Coronary artery (tissue), 2 donors: ENCODE measurements around the gene PITPNM3.

Source experiments
- DNase-seq: peaks from one replicate; pipeline ENCODE4 v3.0.0-alpha.2; 2017; ENCODE audit warnings: low spot score
- H3K27ac ChIP-seq, 2 donors: fragments of 200-600 bp; sonication (generic); one replicate each; pipeline ENCODE4 v1.5.1; 2016 to 2019
- H3K4me3 ChIP-seq: fragments of 200-600 bp; sonication (generic); 2 replicates; pipeline ENCODE4 v1.5.1; 2016; ENCODE audit warnings: mild to moderate bottlenecking, moderate library complexity
- TF ChIP-seq, protein P1 (sequence below): fragments of 200-600 bp; sonication (generic); IDR thresholded peaks from one replicate; pipeline ENCODE4 v1.5.1; 2019; ENCODE audit warnings: antibody characterized with exemption

PITPNM3 gene

DNA sequence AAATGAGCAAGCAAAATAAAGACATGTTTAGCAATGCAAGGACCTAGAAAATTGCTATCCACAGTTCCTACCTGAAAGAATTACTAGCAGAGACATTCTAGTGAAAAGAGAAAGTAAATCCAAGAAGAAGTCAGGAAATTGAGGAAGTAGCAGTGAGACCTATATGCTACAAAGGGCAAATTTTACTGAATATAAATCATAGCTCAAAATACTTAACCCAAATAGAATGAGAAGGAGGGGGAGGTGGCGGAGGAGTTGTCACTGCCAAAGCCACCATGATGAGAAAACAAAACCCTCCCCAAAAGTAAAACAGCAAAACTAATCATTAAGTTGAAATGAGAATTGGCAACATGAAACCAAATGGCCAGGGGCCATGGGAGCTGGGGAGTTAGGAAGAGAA is 39.3 kb downstream of the PITPNM3 start:
- no peak overlapping the region for H3K4me3 ChIP-seq
- TF ChIP-seq, protein P1, sequence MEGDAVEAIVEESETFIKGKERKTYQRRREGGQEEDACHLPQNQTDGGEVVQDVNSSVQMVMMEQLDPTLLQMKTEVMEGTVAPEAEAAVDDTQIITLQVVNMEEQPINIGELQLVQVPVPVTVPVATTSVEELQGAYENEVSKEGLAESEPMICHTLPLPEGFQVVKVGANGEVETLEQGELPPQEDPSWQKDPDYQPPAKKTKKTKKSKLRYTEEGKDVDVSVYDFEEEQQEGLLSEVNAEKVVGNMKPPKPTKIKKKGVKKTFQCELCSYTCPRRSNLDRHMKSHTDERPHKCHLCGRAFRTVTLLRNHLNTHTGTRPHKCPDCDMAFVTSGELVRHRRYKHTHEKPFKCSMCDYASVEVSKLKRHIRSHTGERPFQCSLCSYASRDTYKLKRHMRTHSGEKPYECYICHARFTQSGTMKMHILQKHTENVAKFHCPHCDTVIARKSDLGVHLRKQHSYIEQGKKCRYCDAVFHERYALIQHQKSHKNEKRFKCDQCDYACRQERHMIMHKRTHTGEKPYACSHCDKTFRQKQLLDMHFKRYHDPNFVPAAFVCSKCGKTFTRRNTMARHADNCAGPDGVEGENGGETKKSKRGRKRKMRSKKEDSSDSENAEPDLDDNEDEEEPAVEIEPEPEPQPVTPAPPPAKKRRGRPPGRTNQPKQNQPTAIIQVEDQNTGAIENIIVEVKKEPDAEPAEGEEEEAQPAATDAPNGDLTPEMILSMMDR: no peak
- DNase-seq: no peak
- H3K27ac ChIP-seq: no peak overlapping the region

DNA sequence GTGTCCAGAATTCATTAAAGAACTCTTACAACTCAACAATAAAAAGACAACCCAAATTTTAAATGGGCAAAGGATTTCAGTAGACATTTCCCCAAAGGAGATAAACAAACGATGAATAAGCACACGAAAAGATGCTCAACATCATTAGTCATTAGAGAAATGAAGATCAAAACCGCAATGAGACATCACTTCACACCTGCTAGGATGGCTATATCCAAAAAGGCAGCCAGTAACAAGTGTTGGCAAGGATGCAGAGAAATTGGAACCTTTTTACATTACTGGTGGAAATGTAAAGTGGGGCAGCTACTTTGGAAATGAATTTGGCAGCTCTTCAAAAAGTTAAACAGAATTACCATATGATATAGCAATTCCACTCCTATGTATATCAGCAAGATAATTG is 42.0 kb downstream of the PITPNM3 start:
- Histone ChIP-seq H3K4me3 (no peak overlapping the region), H3K27ac (no peak overlapping the region)
- DNase-seq: no peak
- TF ChIP-seq, protein P1: no peak

DNA sequence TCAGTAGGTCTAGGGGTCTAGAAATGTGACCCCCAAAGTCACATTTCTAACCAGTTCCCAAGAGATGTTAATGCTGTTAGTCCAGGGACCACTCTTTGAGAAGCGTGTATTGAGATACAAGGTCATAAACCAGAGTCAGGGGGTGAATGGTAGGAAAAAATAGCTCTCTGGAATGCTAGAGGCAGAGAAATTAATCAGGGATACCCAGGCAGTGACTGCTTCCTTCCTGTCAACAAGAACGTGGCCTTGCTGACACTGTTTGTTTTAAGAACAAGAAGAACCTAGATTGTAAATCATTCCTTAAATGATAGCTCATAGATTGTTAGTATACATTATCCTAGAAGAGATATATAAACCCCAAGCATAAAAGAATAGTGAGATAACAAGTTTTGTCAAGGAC is 43.8 kb downstream of the PITPNM3 start:
- Histone ChIP-seq H3K4me3 (no peak overlapping the region), H3K27ac (no peak overlapping the region)
- peak; percentile 24 for DNase-seq
- TF ChIP-seq, protein P1: no peak

DNA sequence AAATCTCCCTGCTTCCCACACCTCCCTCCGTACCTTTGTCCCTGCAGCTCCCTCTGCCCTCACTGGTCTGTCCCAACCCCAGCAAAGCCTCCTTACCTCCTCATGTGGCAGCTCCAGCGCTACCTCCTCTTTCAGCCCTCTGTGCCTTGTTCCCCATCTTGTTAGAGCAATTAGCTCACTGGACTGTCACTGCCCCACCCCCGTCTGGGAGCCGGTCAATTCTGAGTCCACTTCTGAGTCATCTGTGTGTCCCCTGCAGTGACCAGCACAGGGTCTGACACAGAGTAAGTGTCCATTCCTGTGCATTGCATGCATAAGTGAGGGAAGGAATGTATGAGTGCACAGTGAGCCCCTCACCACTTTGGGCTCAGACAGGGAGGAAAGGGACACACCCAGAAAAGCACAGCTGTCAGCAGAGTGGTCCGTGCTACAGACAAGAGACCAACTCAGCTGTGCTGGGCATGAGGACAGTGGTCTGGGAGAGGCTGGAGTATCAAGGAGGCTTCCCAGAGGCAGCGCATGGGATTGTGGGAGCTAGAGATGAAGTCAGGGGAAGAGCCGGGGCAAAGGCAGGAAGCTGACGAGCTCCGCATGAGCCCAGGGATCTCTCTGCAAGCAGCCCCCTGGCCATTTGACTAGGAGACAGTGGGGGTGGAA is 45.9 kb downstream of the PITPNM3 start:
- DNase-seq: peak; percentile 54
- Histone ChIP-seq H3K4me3 (no peak overlapping the region), H3K27ac (no peak overlapping the region)
- TF ChIP-seq, protein P1: no peak

DNA sequence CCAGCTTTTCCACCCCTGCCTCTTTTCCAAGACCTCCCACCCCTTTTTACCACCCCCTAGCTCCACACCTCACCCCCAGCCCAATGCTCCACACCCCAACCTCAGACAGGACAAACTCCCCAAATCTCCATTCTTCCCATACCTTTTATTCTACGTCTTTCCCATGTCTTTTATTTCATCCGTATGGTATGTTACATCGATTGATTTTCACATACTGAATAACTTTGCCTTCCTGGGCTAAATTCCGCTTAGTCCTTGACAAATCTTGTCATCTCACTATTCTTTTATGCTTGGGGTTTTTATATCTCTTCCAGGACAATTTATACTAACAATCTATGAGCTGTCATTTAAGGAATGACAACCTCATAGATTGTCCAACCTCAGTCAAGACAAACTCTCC is 46.4 kb downstream of the PITPNM3 start:
- DNase-seq: no peak
- H3K4me3 ChIP-seq: no peak overlapping the region
- H3K27ac ChIP-seq: no peak overlapping the region
- TF ChIP-seq, protein P1: no peak

DNA sequence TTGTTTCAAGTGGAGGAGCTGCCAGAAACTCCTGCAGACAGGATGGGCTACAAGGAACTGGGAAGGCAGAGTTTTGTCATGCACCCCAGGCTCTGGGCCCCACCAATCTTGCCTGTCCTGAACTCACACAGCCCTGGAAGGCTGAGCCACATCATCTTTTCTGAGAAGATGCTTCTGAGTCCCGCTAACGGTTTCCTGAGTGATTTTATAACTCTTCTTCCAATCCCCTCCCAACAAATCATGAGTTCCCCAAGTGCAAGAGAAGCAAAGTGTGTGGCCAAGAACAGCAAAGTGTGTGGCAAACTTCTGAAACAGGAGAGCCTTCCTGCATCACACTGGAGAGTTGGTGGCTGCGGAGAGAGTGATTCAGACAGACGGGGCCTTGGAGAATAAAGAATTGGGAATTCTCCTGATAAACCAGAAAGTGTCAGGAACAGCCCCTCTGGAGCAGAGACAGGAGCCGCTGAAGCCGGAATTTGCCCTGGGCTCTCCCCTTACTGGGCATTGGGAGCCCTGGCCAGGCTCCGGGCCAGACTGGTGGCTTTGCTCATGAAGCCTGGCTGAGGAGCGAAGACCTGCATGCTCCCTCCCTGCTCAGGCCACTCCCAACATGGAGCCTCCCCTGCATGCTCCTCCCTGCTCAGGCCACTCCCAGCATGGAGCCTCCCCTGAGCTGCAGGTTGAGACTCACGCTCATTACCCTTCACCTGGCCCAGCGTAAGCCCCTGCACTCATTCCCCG is 47.2 kb downstream of the PITPNM3 start:
- TF ChIP-seq, protein P1: no peak
- peak overlapping the region in 1 of 2 donors; percentile 7 for H3K27ac ChIP-seq
- peak; percentile 62 for DNase-seq
- no peak overlapping the region for H3K4me3 ChIP-seq
